SHP77 (cell line): Measurements from ENCODE around the gene FKBP10.
A peak's percentile ranks its signal among the peaks of the same experiment; 100 is the strongest.
"Not testable (repeated sequence)": the region's sequence is repeated elsewhere in the genome, so short reads cannot be mapped to it uniquely, and the experiment has no call there.

Experiments
- DNase-seq, 2 experiments: peaks; one replicate each; lab custom pipeline; 2025; lab: John Stamatoyannopoulos, UW

The FKBP10 gene

DNA sequence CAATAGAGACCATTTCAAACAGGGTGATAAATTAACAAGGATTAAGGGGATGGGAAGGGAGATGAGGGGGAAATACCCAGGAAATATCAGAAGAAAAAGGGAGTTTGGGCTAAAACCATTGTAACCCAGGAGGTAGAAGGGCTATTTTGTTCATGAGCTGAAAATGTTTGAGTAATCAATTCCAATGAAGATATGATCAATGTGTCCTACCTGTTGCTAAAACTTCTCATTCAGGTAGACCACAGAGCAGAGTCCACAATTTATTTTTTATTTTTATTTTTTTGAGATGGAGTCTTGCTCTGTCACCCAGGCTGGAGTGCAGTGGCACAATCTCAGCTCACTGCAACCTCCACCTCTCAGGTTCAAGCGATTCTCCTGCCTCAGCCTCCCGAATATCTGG, 26.6 kb downstream of the FKBP10 start:
- DNase-seq = not testable (repeated sequence)

DNA sequence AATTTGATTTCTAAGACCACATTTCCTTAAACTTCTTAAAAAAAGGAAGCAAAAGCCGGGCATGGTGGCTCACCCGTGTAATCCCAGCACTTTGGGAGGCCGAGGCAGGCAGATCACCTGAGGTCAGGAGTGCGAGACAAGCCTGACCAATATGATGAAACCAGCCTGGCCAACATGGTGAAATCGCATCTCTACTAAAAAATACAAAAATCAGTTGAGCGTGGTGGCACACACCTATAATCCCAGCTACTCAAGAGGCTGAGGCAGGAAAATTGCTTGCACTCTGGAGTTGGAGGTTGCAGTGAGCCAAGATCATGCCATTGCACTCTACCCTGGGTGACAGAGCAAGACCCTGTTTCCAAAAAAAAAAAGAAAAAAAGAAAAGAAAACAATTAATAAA, 28.0 kb downstream of the FKBP10 start:
- not testable (repeated sequence) for DNase-seq

DNA sequence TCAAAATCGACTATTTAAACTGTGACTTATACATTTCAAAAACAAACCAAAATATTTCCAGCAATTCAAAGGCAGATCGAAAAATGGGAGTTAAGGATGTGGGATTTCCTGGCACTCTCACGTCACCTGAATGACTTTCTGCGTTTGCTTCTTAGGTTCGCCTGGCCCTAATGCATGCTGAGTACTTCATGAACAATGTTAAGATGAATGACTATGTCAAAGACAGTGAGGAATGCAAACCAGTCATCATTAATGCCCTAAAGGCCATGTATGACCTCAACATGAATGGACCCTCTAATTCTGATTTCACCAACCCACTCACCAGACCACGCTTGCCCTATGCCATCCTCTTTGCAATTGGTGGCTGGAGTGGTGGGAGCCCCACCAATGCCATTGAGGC, 32.2 kb downstream of the FKBP10 start:
- no peak for DNase-seq

DNA sequence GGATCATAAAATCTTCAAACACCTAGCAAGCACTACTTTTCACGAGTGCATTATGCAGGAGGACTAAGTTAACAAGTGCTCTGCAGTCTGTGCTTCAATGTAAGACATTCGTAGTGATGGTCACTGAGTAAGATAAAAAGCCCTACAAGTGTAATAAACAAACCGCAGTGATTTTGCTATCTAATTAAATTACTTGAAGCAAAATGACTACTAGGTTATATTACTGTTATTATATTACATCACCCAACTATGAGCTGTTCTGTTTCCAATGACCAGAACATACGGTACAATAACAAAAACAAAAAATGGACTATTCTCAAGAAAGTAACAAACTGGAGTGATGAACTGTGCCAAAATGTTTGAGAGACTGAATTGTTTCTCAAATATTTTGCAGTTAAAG, 36.0 kb downstream of the FKBP10 start:
- no peak for DNase-seq

DNA sequence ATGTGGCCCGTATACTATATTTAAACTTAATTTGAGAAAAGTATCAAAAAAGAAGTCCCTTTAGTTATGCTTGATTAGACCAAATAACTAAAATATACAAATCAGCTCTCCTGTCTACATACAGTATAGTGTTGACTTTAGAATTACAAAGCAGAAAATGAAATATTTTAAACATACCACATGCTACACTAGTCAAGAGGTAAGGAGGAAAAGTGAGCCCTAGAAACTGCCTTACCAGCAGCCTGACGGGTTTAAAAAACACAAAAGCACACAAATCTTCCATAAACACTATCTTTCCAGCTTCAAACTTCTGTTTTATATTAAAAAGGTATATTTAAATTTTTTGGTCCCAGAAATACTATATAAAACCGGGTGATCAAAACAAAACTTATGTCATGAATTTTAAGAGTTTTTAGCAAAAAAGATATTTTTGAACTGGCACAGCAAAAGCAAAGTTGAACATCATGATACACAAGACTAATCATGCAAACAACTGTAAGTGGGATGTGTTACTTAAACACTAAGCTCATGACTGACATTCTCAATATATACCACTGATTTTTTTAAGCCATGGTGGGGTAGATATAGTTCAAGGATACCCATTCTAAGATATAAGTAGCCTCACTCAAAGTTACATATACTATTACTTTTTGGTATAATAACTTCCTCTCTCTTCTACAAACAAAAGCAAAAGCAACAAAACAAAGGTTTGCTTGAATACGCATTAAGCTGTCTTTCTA, 36.6 kb downstream of the FKBP10 start:
- DNase-seq = no peak

DNA sequence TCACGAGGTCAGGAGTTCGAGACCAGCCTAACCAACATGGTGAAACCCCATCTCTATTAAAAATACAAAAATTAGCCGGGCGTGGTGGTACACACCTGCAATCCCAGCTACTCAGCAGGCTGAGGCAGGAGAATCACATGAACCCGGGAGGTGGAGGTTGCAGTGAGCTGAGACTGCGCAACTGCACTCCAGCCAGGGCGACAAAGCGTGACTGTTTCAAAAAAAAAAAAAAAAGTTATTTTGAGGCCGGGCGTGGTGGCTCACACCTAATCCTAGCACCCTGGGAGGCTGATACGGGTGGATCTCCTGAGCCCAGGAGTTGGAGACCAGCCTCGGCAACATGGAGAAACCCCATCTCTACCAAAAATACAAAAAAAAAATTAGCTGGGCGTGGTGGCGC, 38.6 kb downstream of the FKBP10 start:
- DNase-seq = not testable (repeated sequence)

DNA sequence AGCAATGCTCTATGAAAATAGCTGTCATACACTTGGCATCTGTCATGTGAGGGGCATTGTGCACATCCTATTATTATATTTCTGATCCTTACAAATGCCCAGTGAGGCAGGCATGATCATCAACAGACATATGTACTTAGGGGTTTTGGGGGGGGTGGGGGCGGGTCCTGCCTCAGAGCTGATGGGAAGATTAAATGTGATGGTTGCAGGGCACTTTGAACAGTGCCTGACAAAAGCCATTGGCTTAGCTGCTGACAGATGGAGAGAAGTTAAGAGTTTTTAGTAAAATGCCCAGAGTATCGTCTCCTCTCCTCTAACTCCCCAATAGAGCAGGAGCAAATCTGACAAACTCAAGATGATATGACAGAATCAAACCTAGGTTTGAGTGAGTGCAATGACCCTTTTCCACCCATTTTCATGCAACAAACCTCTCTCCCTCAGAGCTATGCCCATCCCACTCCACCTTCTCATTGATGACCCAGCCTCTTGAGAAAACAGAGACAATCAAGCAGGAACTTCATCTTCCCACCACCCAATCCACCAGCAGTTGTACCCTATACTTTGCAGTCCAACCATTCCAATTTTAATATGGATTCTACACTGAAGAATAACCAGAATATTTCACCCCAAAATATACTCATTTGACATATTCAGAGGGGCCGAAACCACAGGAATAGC, 47.6 kb downstream of the FKBP10 start:
- DNase-seq = no peak

DNA sequence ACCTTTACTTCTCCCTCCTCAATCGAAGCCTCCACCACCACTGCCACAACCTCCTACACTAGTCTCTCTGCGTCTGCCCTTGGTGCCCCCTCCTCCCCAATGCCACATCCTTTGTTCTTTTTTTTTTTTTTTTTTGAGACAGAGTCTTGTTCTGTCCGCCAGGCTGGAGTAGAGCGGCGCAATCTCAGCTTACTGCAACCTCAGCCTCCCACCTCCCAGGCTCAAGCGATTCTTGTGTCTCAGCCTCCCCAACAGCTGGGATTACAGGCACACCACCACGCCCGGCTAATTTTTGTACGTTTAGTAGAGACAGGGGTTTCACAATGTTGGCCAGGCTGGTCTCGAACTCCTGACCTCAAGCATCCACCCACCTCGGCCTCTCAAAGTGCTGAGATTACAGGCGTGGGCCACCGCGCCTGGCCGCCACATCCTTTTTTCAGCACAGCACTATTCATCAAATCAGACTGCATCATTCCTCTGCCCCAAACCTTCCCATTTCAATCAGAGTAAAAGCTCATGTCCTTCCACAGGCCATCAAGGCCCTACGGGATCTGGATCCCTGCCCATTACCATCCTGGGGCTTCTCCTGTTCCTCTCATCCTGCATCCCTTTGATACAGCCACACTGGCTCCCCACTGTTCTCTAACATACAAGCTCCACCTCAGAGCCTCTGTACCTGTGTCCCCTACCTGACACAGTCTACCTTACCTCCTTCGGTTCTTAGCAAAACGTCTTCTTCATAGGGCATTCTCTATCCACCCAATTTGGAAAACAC, 50.5 kb downstream of the FKBP10 start:
- no peak for DNase-seq

DNA sequence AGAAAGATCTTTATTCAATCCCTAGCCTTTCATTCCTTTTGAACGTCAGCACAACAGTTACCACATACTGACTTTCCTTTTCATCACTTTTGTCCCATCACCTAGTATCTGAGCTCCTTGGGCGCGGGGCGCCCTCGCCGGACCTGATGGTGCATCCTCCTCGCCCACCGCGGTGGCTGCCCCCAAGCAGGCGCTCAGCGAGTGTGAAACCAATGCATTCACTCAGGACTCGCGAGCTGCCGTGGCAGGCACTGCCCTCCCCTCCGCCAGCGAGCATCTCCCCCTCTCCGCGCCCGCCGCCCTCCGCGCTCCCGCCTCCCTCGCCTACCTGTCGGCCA, 51.7 kb downstream of the FKBP10 start:
- DNase-seq = no peak

DNA sequence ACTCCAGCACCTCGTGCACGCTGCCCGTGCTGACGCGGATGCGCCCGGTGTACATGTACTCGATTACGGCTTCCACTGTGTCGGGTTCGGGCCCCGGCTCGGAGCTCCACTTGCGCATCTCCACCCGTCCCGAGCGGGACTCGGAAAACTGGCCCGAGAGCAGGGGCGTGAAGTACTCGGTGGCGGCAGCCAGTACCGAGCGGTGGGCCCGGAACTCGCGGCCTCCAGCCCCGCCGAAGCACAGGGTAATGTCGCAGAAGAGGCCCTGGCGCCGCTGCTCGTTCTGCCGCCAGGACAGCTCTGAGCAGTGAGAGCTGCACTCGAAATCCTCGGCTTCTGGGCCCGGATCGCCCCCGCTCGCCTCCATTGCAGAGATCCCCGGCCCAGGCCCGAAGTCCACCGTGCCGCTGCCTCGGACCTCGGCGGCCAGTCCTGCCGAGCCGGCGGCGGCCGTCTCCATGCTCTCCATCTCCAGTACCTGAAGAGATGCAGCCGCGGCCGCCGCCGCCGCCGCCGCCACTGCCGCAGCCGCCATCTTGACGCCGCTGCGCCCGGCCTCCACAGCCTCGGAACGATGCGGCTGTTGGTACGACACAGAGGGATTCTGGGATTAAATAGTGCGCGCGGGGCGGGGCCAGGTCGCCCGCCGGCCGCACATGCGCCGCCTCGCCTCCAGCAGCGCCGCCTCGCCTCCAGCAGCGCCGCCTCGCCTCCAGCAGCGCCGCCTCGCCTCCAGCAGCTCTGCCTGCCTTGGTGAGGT, 52.2 kb downstream of the FKBP10 start, which contains the start of gene KLHL11:
TSS of gene KLHL11 (minus strand) at position 588 of the 760 bp plus-strand sequence. CDS start at position 535, 53 bp downstream.
- DNase-seq = peak; percentile 71 to 87

DNA sequence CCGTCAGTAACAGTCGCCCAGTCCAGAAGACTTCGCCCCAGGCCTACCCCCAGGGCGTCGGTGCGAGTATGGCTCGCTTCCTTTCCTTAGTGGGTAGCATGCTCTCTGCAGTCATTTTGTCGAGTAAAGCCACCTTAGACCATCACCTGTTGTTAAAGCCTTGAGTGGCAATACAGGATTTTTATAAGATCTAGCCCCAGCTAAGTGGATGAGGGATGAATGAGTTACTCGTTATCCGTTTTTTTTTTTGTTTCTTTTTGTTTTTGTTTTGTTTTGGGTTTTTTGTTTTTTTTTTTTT, 52.7 kb downstream of the FKBP10 start:
- DNase-seq = no peak

DNA sequence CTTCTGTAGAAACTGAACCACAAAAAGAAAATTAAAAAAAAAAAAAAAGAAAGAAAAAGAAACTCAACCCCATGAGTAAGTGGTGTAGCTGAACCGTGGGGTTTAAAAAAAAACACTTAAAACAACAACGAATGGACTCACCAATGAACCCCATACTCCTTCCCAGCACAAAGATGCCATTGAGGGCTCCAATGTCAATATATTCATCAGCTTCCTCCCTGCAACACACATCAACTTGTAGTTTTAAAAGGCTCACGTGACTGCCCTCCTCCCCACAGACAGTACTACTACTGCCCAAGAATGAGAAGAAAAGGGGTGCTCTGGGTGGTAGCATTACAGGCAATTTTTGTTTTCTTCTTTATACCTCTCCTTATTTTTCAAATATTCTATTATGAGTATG, 55.8 kb downstream of the FKBP10 start:
- DNase-seq = no peak

DNA sequence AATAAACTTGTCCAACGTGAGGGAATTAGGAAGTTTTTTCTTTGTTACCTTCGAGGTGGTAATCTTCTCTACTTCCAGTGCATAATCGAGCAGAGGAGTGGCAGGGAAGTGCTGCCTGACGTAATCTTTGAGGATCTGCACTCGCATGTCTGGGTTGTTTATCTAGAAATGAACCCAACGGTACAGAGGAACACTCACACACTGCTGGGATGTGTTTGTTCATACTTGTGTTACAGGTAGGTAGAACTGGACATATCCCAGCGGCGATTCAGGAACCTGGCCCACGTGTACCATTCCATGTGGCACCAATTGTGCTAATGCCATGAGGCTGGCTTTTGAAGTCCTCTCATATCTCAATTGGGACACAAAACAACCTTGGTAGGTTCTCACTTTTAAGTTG, 56.6 kb downstream of the FKBP10 start:
- DNase-seq = no peak

DNA sequence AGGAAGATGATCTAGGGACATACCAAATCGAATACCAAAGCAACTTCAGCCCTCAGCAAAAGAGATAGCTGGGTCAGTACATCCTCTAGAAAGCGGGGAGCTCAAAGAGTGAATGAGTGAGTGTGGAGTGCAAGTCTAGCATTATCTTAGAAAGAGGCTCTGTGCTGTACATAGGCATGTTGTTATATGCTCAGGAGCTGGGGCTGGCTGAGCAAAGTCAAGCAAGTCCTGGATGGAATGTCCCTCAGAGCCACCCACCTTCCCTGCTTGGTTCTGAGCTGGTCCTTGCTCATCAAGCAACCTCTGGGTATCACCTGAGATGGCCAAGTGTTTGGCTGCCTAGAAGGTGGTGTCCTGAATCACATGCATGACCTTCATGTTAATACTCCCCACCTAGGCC, 57.3 kb downstream of the FKBP10 start:
- no peak for DNase-seq

DNA sequence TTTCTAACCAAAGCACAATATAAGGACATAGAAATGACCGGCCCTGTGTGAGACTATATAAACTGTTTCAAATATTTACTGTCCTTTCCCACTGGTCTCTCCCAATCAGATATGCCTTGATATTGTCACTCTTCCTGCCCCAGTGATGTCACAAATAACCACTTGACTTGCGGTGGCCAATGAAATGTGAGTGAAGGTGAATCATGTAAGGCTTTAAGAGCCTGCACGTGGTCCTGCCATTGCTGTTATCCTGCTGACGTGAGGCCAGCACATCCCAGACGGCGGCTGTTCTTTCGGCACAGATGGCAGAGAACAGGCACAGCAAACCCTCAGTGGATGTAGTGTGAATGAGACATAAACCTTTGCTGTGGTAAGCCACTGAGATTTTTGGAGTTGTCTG, 57.8 kb downstream of the FKBP10 start:
- no peak for DNase-seq

DNA sequence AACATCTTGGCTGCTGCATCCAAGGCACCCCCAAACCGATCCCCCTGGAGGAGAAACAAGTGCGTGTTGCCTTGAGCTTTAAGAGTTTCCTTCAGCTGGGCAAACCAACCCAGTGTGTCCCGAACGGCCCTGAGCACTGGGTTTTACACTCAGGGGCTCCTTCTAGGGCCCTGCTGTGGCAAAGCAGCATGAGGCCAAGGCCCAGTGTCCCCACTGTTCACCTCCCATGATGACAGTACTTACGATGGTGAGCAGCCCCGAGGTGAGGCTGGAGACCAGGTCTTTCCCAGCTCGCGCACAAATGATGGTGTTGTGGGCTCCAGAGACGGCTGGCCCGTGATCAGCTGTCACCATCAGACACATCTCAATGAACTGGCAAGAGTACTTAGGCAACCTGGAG, 59.0 kb downstream of the FKBP10 start:
- DNase-seq = no peak
